Measurements from ENCODE around the gene EVI5L. TPM values are rescaled to one million over a fixed set of nuclear protein-coding genes. Genes with fewer than 3 reads are reported as not detected.
A peak's percentile ranks its signal among the peaks of the same experiment; 100 is the strongest.

The EVI5L gene
- total RNA-seq, 1 donor from 2014 or later = 9.9 TPM

GRCh38 chr19:7852851-7853769, 23.1 kb downstream of the EVI5L start:
- no peak for DNase-seq (ENCODE audit: low read depth)
- Histone ChIP-seq H3K4me3 (ENCODE audit: low read depth, low read length) (no peak overlapping the region), H3K27me3 (ENCODE audit: control insufficient read depth, insufficient read depth, low read length) (peaks cover 31% of the 10 kb centered on the region), H3K36me3 (ENCODE audit: control insufficient read depth, insufficient read depth, low read length) (no peaks in the 10 kb centered on the region)
- TF ChIP-seq CTCF (IDR thresholded peaks at IDR 0.05; ENCODE audit: insufficient read depth, low read length, poor library complexity, severe bottlenecking) = peak; percentile 93

GRCh38 chr19:7853770-7854128, 23.7 kb downstream of the EVI5L start:
- Histone ChIP-seq H3K36me3 (ENCODE audit: control insufficient read depth, insufficient read depth, low read length) (no peaks in the 10 kb centered on the region), H3K27me3 (ENCODE audit: control insufficient read depth, insufficient read depth, low read length) (peaks cover 36% of the 10 kb centered on the region), H3K4me3 (ENCODE audit: low read depth, low read length) (no peak overlapping the region)
- TF ChIP-seq CTCF (IDR thresholded peaks at IDR 0.05; ENCODE audit: insufficient read depth, low read length, poor library complexity, severe bottlenecking) = no peak
- DNase-seq (ENCODE audit: low read depth) = no peak

GRCh38 chr19:7855426-7856108, 25.5 kb downstream of the EVI5L start:
- H3K4me3 ChIP-seq (ENCODE audit: low read depth, low read length) = no peak overlapping the region
- TF ChIP-seq CTCF (IDR thresholded peaks at IDR 0.05; ENCODE audit: insufficient read depth, low read length, poor library complexity, severe bottlenecking) = no peak
- no peaks in the 10 kb centered on the region for H3K36me3 ChIP-seq (ENCODE audit: control insufficient read depth, insufficient read depth, low read length)
- no peak for DNase-seq (ENCODE audit: low read depth)
- H3K27me3 ChIP-seq (ENCODE audit: control insufficient read depth, insufficient read depth, low read length) = peaks cover 37% of the 10 kb centered on the region

DNA sequence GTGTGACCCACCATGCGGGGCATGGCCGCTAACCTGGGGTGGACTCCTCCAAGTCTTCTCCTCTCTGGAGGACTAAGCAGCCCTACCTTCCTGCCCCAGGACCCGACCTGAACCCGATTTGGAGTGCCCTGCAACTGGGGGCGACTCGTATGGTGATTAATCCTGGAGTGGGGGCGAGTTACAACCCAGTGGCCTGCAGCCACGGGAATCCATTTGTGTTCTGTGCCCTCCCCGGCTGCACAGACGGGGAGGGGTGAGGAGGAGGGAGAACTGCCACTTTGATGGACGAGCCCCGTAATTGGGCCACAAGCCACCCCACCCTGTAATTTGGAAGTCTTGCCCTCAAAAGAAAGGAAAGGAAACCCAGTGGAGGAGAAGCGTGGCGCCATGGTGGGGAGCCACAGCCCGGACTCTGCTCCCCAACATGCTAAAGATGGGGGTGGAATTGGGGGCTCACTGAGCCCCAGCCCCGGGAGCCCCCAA, 26.1 kb downstream of the EVI5L start:
- Histone ChIP-seq H3K36me3 (ENCODE audit: control insufficient read depth, insufficient read depth, low read length) (no peaks in the 10 kb centered on the region), H3K27me3 (ENCODE audit: control insufficient read depth, insufficient read depth, low read length) (peaks cover 43% of the 10 kb centered on the region), H3K4me3 (ENCODE audit: low read depth, low read length) (no peak overlapping the region)
- no peak for DNase-seq (ENCODE audit: low read depth)
- no peak for TF ChIP-seq CTCF (IDR thresholded peaks at IDR 0.05; ENCODE audit: insufficient read depth, low read length, poor library complexity, severe bottlenecking)

GRCh38 chr19:7856679-7857663, 27.0 kb downstream of the EVI5L start:
- H3K27me3 ChIP-seq (ENCODE audit: control insufficient read depth, insufficient read depth, low read length) = peaks cover 48% of the 10 kb centered on the region
- no peak overlapping the region for H3K4me3 ChIP-seq (ENCODE audit: low read depth, low read length)
- TF ChIP-seq CTCF (IDR thresholded peaks at IDR 0.05; ENCODE audit: insufficient read depth, low read length, poor library complexity, severe bottlenecking) = no peak
- no peak for DNase-seq (ENCODE audit: low read depth)
- H3K36me3 ChIP-seq (ENCODE audit: control insufficient read depth, insufficient read depth, low read length) = no peaks in the 10 kb centered on the region

Data from kidney epithelial cell (primary cell).